Measurements from ENCODE around the gene IFIT1. TPM values are rescaled to one million over a fixed set of nuclear protein-coding genes. Genes with fewer than 3 reads are reported as not detected.
"Not testable (repeated sequence)": the region's sequence is repeated elsewhere in the genome, so short reads cannot be mapped to it uniquely, and the experiment has no call there.

The IFIT1 gene
- polyA plus RNA-seq, 1 donor (not counting 4 experiments of a cell fraction or from before 2014, with no cell fraction given): 140 TPM

- TF ChIP-seq CTCF (optimal IDR thresholded peaks at IDR 0.05 in 1 of 3, IDR thresholded peaks at IDR 0.05 in 1 of 3, conservative IDR thresholded peaks at IDR 0.05 in 1 of 3; ENCODE audit: extremely low read depth in 1 of 3, insufficient read depth in 2 of 3, low read length in 3 of 3): no peak
- no peak for TF ChIP-seq EZH2 (IDR thresholded peaks at IDR 0.05; ENCODE audit: low read length)
- H3K4me2 ChIP-seq (ENCODE audit: control insufficient read depth, extremely low read depth, insufficient read depth, low read depth, low read length): no peak overlapping the region
- no peak overlapping the region for H2AFZ ChIP-seq (ENCODE audit: control insufficient read depth, low read length)
- no peaks in the 10 kb centered on the region for H3K79me2 ChIP-seq (ENCODE audit: control insufficient read depth, insufficient read depth, low read length)
- DNase-seq (ENCODE audit: low read depth, low spot score) (no peak), FAIRE-seq (no peak)
- no peaks in the 10 kb centered on the region for H4K20me1 ChIP-seq (ENCODE audit: control insufficient read depth, extremely low read depth, insufficient read depth, low read length)
- no peaks in the 10 kb centered on the region for H3K27me3 ChIP-seq (ENCODE audit: control insufficient read depth, extremely low read depth, insufficient read depth, low read length)
- no peaks in the 10 kb centered on the region for H3K9me3 ChIP-seq (ENCODE audit: control insufficient read depth, low read depth, low read length)
- H3K4me3 ChIP-seq (ENCODE audit: control insufficient read depth in 2 of 3, extremely low read depth in 1 of 3, insufficient read depth in 2 of 3, low read depth in 1 of 3, low read length in 3 of 3): no peak overlapping the region
- dilution Hi-C loops (cut with MboI; ENCODE audit: extremely low pct_ligation_motif_present, low sequenced_read_pairs): no loop called here
- no peaks in the 10 kb centered on the region for H3K4me1 ChIP-seq (ENCODE audit: control insufficient read depth, extremely low read depth, insufficient read depth, low read length)
- no peaks in the 10 kb centered on the region for H3K9me1 ChIP-seq (ENCODE audit: control insufficient read depth, extremely low read depth, insufficient read depth, low read length)
- peaks cover 0 to 12% of the 10 kb centered on the region in 2 experiments for H3K36me3 ChIP-seq (ENCODE audit: control insufficient read depth in 2 of 2, extremely low read depth in 1 of 2, insufficient read depth in 2 of 2, low read length in 2 of 2)
- no peak overlapping the region for H3K9ac ChIP-seq (ENCODE audit: control insufficient read depth, extremely low read depth, insufficient read depth, low read length)
- H3K27ac ChIP-seq (ENCODE audit: control insufficient read depth, insufficient read depth, low read length): no peak overlapping the region
These were observed 12.0 kb downstream of the IFIT1 start for GRCh38 chr10:89404104-89405047.

GRCh38 chr10:89406178-89406577 is 13.8 kb downstream of the IFIT1 start:
- H3K27me3 ChIP-seq (ENCODE audit: control insufficient read depth, extremely low read depth, insufficient read depth, low read length); FAIRE-seq; H4K20me1 ChIP-seq (ENCODE audit: control insufficient read depth, extremely low read depth, insufficient read depth, low read length); H3K4me1 ChIP-seq (ENCODE audit: control insufficient read depth, extremely low read depth, insufficient read depth, low read length); H3K4me3 ChIP-seq (ENCODE audit: control insufficient read depth in 2 of 3, extremely low read depth in 1 of 3, insufficient read depth in 2 of 3, low read depth in 1 of 3, low read length in 3 of 3); H3K9ac ChIP-seq (ENCODE audit: control insufficient read depth, extremely low read depth, insufficient read depth, low read length); DNase-seq (ENCODE audit: low read depth, low spot score); H3K4me2 ChIP-seq (ENCODE audit: control insufficient read depth, extremely low read depth, insufficient read depth, low read depth, low read length); H3K79me2 ChIP-seq (ENCODE audit: control insufficient read depth, insufficient read depth, low read length); H3K9me1 ChIP-seq (ENCODE audit: control insufficient read depth, extremely low read depth, insufficient read depth, low read length); dilution Hi-C loops (cut with MboI; ENCODE audit: extremely low pct_ligation_motif_present, low sequenced_read_pairs); H3K27ac ChIP-seq (ENCODE audit: control insufficient read depth, insufficient read depth, low read length); H3K9me3 ChIP-seq (ENCODE audit: control insufficient read depth, low read depth, low read length); H2AFZ ChIP-seq (ENCODE audit: control insufficient read depth, low read length): not testable (repeated sequence)
- peaks cover 0 to 12% of the 10 kb centered on the region in 2 experiments for H3K36me3 ChIP-seq (ENCODE audit: control insufficient read depth in 2 of 2, extremely low read depth in 1 of 2, insufficient read depth in 2 of 2, low read length in 2 of 2)

GRCh38 chr10:89407792-89408191 is 15.4 kb downstream of the IFIT1 start:
- DNase-seq (ENCODE audit: low read depth, low spot score); H2AFZ ChIP-seq (ENCODE audit: control insufficient read depth, low read length); H3K4me2 ChIP-seq (ENCODE audit: control insufficient read depth, extremely low read depth, insufficient read depth, low read depth, low read length); H3K9ac ChIP-seq (ENCODE audit: control insufficient read depth, extremely low read depth, insufficient read depth, low read length); H3K27ac ChIP-seq (ENCODE audit: control insufficient read depth, insufficient read depth, low read length); dilution Hi-C loops (cut with MboI; ENCODE audit: extremely low pct_ligation_motif_present, low sequenced_read_pairs); H3K9me1 ChIP-seq (ENCODE audit: control insufficient read depth, extremely low read depth, insufficient read depth, low read length); H3K4me3 ChIP-seq (ENCODE audit: control insufficient read depth in 2 of 3, extremely low read depth in 1 of 3, insufficient read depth in 2 of 3, low read depth in 1 of 3, low read length in 3 of 3); H3K36me3 ChIP-seq (ENCODE audit: control insufficient read depth in 2 of 2, extremely low read depth in 1 of 2, insufficient read depth in 2 of 2, low read length in 2 of 2); H3K4me1 ChIP-seq (ENCODE audit: control insufficient read depth, extremely low read depth, insufficient read depth, low read length); H3K9me3 ChIP-seq (ENCODE audit: control insufficient read depth, low read depth, low read length); H3K27me3 ChIP-seq (ENCODE audit: control insufficient read depth, extremely low read depth, insufficient read depth, low read length); H3K79me2 ChIP-seq (ENCODE audit: control insufficient read depth, insufficient read depth, low read length); FAIRE-seq; H4K20me1 ChIP-seq (ENCODE audit: control insufficient read depth, extremely low read depth, insufficient read depth, low read length): not testable (repeated sequence)

- H3K9me1 ChIP-seq (ENCODE audit: control insufficient read depth, extremely low read depth, insufficient read depth, low read length); H3K4me1 ChIP-seq (ENCODE audit: control insufficient read depth, extremely low read depth, insufficient read depth, low read length); H3K27ac ChIP-seq (ENCODE audit: control insufficient read depth, insufficient read depth, low read length); H3K4me2 ChIP-seq (ENCODE audit: control insufficient read depth, extremely low read depth, insufficient read depth, low read depth, low read length); H3K79me2 ChIP-seq (ENCODE audit: control insufficient read depth, insufficient read depth, low read length); H3K36me3 ChIP-seq (ENCODE audit: control insufficient read depth in 2 of 2, extremely low read depth in 1 of 2, insufficient read depth in 2 of 2, low read length in 2 of 2); dilution Hi-C loops (cut with MboI; ENCODE audit: extremely low pct_ligation_motif_present, low sequenced_read_pairs); H2AFZ ChIP-seq (ENCODE audit: control insufficient read depth, low read length); H3K27me3 ChIP-seq (ENCODE audit: control insufficient read depth, extremely low read depth, insufficient read depth, low read length); H3K9me3 ChIP-seq (ENCODE audit: control insufficient read depth, low read depth, low read length); H3K9ac ChIP-seq (ENCODE audit: control insufficient read depth, extremely low read depth, insufficient read depth, low read length); FAIRE-seq; H3K4me3 ChIP-seq (ENCODE audit: control insufficient read depth in 2 of 3, extremely low read depth in 1 of 3, insufficient read depth in 2 of 3, low read depth in 1 of 3, low read length in 3 of 3); DNase-seq (ENCODE audit: low read depth, low spot score); H4K20me1 ChIP-seq (ENCODE audit: control insufficient read depth, extremely low read depth, insufficient read depth, low read length): not testable (repeated sequence)
These were observed 16.9 kb downstream of the IFIT1 start for GRCh38 chr10:89409282-89409681.
